A673 (cell line): ENCODE results near the gene NKD2. TPM values are rescaled to one million over a fixed set of nuclear protein-coding genes. Genes with fewer than 3 reads are reported as not detected.

Experiments
- BruUV-seq: library from RNA; stranded (reverse); fragments of 400-500 nt; replicated peaks from 2 replicates; lab custom pipeline; 2021; lab: Mats Ljungman, UMichigan
- CTCF ChIA-PET: fragments of 300-600 bp; sonication (Branson Sonifier 250); formaldehyde crosslinking; loops from one replicate; lab custom pipeline; 2022; ENCODE audit warnings: antibody characterized with exemption; lab: Charles Lee
- POLR2A ChIA-PET: fragments of 300-600 bp; sonication (Branson Sonifier 250); formaldehyde crosslinking; loops from one replicate; lab custom pipeline; 2022; ENCODE audit warnings: antibody characterized with exemption; ENCODE audit not compliant: low non-redundant PET; lab: Charles Lee
- DNase-seq: peaks from one replicate; pipeline ENCODE4 v3.0.0-alpha.2; 2015; ENCODE audit warnings: low spot score
- H3K27ac ChIP-seq: fragments of 200-600 bp; sonication (generic); 2 replicates; pipeline ENCODE4 v1.5.1; 2016; ENCODE audit warnings: mixed run types, low read depth, mild to moderate bottlenecking, mixed read lengths, antibody characterized with exemption, low read length; ENCODE audit not compliant: poor library complexity, severe bottlenecking
- H3K27me3 ChIP-seq: fragments of 200-600 bp; sonication (generic); replicated peaks from 2 replicates; pipeline ENCODE4 v1.6.1; 2017; ENCODE audit warnings: mixed run types, low read depth, mild to moderate bottlenecking, mixed read lengths, antibody characterized with exemption, low read length; ENCODE audit not compliant: insufficient read depth, poor library complexity
- H3K36me3 ChIP-seq: fragments of 200-600 bp; sonication (generic); 2 replicates; pipeline ENCODE4 v1.6.1; 2016; ENCODE audit warnings: mixed run types, mild to moderate bottlenecking, mixed read lengths, antibody characterized with exemption, low read length; ENCODE audit not compliant: insufficient read depth, poor library complexity, severe bottlenecking
- H3K4me1 ChIP-seq: fragments of 200-600 bp; sonication (generic); 2 replicates; pipeline ENCODE4 v1.6.1; 2017; ENCODE audit warnings: mixed run types, mild to moderate bottlenecking, mixed read lengths, antibody characterized with exemption, low read length; ENCODE audit not compliant: insufficient read depth, poor library complexity, severe bottlenecking
- H3K4me3 ChIP-seq: fragments of 200-600 bp; sonication (generic); 2 replicates; pipeline ENCODE4 v1.5.1; 2016; ENCODE audit warnings: low read depth, mixed run types, mild to moderate bottlenecking, mixed read lengths, low read length; ENCODE audit not compliant: poor library complexity, severe bottlenecking
- H3K9me3 ChIP-seq: fragments of 200-600 bp; sonication (generic); 2 replicates; pipeline ENCODE4 v1.6.1; 2016; ENCODE audit warnings: mixed run types, low read depth, mild to moderate bottlenecking, mixed read lengths, antibody characterized with exemption, low read length; ENCODE audit not compliant: poor library complexity, severe bottlenecking
- EZH2 ChIP-seq: fragments of 200-600 bp; sonication (generic); IDR thresholded peaks from 2 replicates; pipeline ENCODE4 v1.6.1; 2017; ENCODE audit warnings: borderline replicate concordance, low read depth, mild to moderate bottlenecking, mixed read lengths, antibody characterized with exemption, low read length; ENCODE audit not compliant: poor library complexity, severe bottlenecking
- intact Hi-C: fragments of 100-400 bp; cut with micrococcal nuclease; formaldehyde crosslinking; loops from one replicate; pipeline ENCODE4 v1.10.0; 2022; ENCODE audit not compliant: unreplicated experiment
- total RNA-seq: library from RNA; stranded (reverse); gene quantifications from 2 replicates; pipeline ENCODE4 v1.2.3, GENCODE V29; 2021
- TF ChIP-seq, protein P1 (sequence below): fragments of 300-800, 200-600 bp; sonication (generic); conservative IDR thresholded peaks from 2 replicates; pipeline ENCODE4 v1.5.1; 2017; ENCODE audit warnings: low read depth, mild to moderate bottlenecking, antibody characterized with exemption, low read length, moderate library complexity, mixed read lengths

NKD2 gene
- total RNA-seq, 1 experiment from 2014 or later = 23.5 TPM

DNA sequence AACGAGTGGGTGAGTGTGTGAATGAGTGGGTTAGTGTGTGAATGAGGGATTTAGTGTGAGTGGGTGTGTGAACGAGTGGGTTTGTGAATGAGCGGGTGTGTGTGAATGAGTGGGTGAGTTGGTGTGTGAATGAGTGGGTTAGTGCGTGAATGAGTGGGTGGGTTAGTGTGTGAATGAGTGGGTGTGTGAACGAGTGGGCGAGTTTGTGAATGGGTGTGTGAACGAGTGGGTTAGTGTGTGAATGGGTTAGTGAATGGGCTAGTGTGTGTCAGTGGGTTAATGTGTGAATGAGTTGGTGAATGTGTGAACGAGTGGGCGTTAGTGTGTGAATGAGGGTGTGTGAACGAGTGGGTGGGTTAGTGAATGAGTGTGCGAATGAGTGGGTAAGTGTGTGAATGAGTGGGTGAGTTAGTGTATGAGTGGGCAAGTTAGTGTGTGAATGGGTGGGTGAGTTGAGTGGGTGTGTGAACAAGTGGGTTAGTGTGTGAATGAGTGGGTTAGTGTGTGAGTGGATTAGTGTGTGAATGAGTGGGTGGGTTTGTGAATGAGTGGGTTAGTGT, 39.6 kb downstream of the NKD2 start:
- no peak overlapping the region for H3K27ac ChIP-seq
- H3K27me3 ChIP-seq = no peaks in the 10 kb centered on the region
- H3K9me3 ChIP-seq = no peaks in the 10 kb centered on the region
- no peaks in the 10 kb centered on the region for H3K36me3 ChIP-seq
- no peak for TF ChIP-seq EZH2
- TF ChIP-seq, protein P1, sequence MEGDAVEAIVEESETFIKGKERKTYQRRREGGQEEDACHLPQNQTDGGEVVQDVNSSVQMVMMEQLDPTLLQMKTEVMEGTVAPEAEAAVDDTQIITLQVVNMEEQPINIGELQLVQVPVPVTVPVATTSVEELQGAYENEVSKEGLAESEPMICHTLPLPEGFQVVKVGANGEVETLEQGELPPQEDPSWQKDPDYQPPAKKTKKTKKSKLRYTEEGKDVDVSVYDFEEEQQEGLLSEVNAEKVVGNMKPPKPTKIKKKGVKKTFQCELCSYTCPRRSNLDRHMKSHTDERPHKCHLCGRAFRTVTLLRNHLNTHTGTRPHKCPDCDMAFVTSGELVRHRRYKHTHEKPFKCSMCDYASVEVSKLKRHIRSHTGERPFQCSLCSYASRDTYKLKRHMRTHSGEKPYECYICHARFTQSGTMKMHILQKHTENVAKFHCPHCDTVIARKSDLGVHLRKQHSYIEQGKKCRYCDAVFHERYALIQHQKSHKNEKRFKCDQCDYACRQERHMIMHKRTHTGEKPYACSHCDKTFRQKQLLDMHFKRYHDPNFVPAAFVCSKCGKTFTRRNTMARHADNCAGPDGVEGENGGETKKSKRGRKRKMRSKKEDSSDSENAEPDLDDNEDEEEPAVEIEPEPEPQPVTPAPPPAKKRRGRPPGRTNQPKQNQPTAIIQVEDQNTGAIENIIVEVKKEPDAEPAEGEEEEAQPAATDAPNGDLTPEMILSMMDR = no peak
- H3K4me1 ChIP-seq = no peaks in the 10 kb centered on the region
- no TSS peak for BruUV-seq
- ChIA-PET CTCF (no interaction called here), POLR2A (no interaction called here)
- intact Hi-C loops = no loop called here
- no peak overlapping the region for H3K4me3 ChIP-seq
- DNase-seq = no peak

DNA sequence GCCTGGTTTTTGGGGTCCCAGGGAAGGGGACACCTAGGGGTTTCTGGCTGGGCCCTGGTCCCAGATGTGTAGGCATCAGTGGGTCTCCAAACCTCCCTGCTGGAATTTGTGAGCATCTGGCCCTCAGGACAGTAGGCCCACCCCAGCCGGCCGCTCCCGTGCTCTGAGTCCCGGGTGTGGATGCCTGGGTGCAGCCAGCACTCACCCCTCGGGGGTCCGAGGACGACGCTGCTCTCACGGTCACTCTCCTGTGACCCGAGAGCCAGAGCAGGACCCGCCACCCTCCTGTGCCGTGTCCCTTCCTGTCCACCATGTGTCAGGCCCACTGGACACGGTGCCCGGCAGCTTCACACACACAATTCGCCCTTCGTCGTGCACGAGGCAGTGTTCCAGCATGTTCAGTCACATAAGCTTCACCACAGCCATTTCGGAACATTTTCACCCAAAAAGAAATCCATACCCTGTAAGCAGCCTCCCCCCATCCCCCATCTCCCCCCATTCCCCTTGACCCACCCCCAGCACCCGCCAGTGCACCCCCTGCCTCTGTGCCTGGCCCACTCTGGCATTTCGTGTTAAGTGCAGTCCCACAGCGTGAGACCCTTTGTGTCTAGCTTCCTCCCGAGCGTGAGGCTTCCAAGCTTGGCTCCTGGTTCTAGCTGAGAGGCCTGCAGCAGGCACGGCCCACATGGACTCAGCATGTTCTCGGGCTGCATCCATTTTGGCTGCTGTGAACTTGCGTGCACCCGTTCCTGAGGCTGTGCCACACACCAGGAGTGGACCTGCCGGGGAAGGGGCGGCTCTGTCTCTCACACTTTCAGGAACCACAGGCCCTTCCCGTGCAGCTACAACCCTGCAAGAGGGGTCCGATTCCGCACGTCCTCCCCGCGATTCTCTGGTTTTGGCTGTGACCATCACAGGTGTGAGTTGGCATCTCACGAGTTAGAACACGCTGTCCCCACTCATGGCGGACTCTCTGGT, 40.5 kb downstream of the NKD2 start:
- DNase-seq = no peak
- Histone ChIP-seq H3K36me3 (no peaks in the 10 kb centered on the region), H3K27me3 (no peaks in the 10 kb centered on the region), H3K9me3 (no peaks in the 10 kb centered on the region), H3K4me1 (no peaks in the 10 kb centered on the region), H3K4me3 (no peak overlapping the region), H3K27ac (no peak overlapping the region)
- TF ChIP-seq, protein P1 = no peak
- TF ChIP-seq EZH2 = no peak
- intact Hi-C loops = no loop called here
- POLR2A ChIA-PET = no interaction called here
- BruUV-seq = no TSS peak
- CTCF ChIA-PET = no interaction called here

DNA sequence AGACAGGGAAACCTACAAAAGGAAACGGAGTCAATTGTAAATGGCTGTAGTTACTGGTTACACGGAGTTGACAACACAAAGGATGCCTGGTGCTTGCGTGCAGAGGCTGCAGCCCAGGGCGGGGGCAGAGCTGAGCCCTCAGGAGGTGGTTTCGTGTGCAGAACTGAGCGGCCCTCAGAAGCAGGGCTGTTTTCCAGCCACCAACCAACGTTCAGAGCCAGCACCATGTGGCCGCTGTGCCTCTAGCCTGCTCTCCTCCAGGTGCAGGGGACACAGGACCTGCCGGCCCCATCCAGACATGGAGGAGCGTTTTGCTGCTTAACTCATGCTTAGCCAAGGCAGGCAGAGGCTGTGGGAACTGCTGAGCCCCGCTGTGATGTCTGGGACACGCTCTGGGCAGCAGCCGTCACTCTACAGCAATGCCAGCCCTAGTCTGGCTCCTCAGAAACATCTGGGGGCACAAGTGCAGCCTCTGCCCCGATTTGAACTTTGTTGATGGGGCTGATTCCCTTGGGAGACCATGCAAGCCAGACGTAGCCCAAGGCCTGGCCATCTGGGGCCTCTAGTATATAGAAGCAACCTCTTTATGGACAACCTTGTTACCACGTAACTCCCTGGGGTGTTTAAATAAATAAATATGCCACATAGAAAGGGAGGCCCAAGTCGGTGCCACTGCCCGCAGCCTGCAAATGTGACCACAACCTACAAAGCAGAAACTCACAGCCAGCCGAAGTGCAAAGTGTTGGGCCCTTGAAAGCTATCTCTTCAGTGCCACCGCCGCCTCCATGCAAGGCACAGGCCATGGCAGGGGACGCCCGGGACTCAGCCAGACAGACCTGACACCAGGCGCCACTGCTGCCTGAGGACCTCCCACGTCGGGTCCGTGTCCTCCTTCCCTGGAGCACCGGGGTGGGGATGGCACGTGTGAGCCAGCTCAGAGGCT, 42.1 kb downstream of the NKD2 start:
- TF ChIP-seq EZH2 = no peak
- TF ChIP-seq, protein P1 = no peak
- CTCF ChIA-PET = no interaction called here
- BruUV-seq = no TSS peak
- Histone ChIP-seq H3K27me3 (no peaks in the 10 kb centered on the region), H3K4me3 (no peak overlapping the region), H3K36me3 (no peaks in the 10 kb centered on the region), H3K27ac (peak overlapping the region; percentile 32), H3K4me1 (no peaks in the 10 kb centered on the region), H3K9me3 (no peaks in the 10 kb centered on the region)
- POLR2A ChIA-PET = no interaction called here
- DNase-seq = no peak
- intact Hi-C loops = no loop called here
